ENCODE measurements around the gene CCDC7. TPM values are rescaled to one million over a fixed set of nuclear protein-coding genes. Genes with fewer than 3 reads are reported as not detected.
"Not testable (repeated sequence)": the region's sequence is repeated elsewhere in the genome, so short reads cannot be mapped to it uniquely, and the experiment has no call there.

CCDC7 gene
- total and polyA plus RNA-seq, 4 donors, result 3.5 to 84.1 (median 26.3) TPM

GRCh38 chr10:32605787-32606186, 159.8 kb downstream of the CCDC7 start:
- no peaks in the 10 kb centered on the region for H3K4me1 ChIP-seq (ENCODE audit: control insufficient read depth, insufficient read depth, low read length)
- H3K36me3 ChIP-seq (ENCODE audit: control insufficient read depth, insufficient read depth, low read length), result no peaks in the 10 kb centered on the region
- no peak for DNase-seq (ENCODE audit: low read depth in 4 of 6, low spot score in 6 of 6)
- no peaks in the 10 kb centered on the region for H3K27me3 ChIP-seq (ENCODE audit: control insufficient read depth, insufficient read depth, low read length)
- peaks cover 3% of the 10 kb centered on the region for H3K9me3 ChIP-seq (ENCODE audit: control insufficient read depth, insufficient read depth, low read length)
- H3K4me3 ChIP-seq (ENCODE audit: low read depth, low read length), result no peak overlapping the region
- H3K27ac ChIP-seq (ENCODE audit: low read depth, low read length), result no peak overlapping the region
- 47% methylated on average over 2 of the region's 2 CpGs for WGBS (ENCODE audit: insufficient coverage)

GRCh38 chr10:32610543-32610942, 164.6 kb downstream of the CCDC7 start:
- H3K4me1 ChIP-seq (ENCODE audit: control insufficient read depth, insufficient read depth, low read length); H3K36me3 ChIP-seq (ENCODE audit: control insufficient read depth, insufficient read depth, low read length); H3K9me3 ChIP-seq (ENCODE audit: control insufficient read depth, insufficient read depth, low read length); H3K27ac ChIP-seq (ENCODE audit: low read depth, low read length); H3K27me3 ChIP-seq (ENCODE audit: control insufficient read depth, insufficient read depth, low read length); DNase-seq (ENCODE audit: low read depth in 4 of 6, low spot score in 6 of 6); H3K4me3 ChIP-seq (ENCODE audit: low read depth, low read length): not testable (repeated sequence)
- WGBS (ENCODE audit: insufficient coverage), result no CpG with 5 or more reads among the region's 2 CpGs

- H3K27ac ChIP-seq (ENCODE audit: low read depth, low read length), result no peak overlapping the region
- WGBS (ENCODE audit: insufficient coverage), result no CpG with 5 or more reads among the region's 2 CpGs
- H3K9me3 ChIP-seq (ENCODE audit: control insufficient read depth, insufficient read depth, low read length), result peaks cover 4% of the 10 kb centered on the region
- no peak overlapping the region for H3K4me3 ChIP-seq (ENCODE audit: low read depth, low read length)
- DNase-seq (ENCODE audit: low read depth in 4 of 6, low spot score in 6 of 6), result no peak
- H3K4me1 ChIP-seq (ENCODE audit: control insufficient read depth, insufficient read depth, low read length), result no peaks in the 10 kb centered on the region
- no peaks in the 10 kb centered on the region for H3K36me3 ChIP-seq (ENCODE audit: control insufficient read depth, insufficient read depth, low read length)
- no peaks in the 10 kb centered on the region for H3K27me3 ChIP-seq (ENCODE audit: control insufficient read depth, insufficient read depth, low read length)
Measured at GRCh38 chr10:32616438-32616837, 170.5 kb downstream of the CCDC7 start.

- no peak overlapping the region for H3K4me3 ChIP-seq (ENCODE audit: low read depth, low read length)
- H3K27me3 ChIP-seq (ENCODE audit: control insufficient read depth, insufficient read depth, low read length), result no peaks in the 10 kb centered on the region
- no peak for DNase-seq (ENCODE audit: low read depth in 4 of 6, low spot score in 6 of 6)
- H3K9me3 ChIP-seq (ENCODE audit: control insufficient read depth, insufficient read depth, low read length), result peaks cover 2% of the 10 kb centered on the region
- H3K4me1 ChIP-seq (ENCODE audit: control insufficient read depth, insufficient read depth, low read length), result no peaks in the 10 kb centered on the region
- no peaks in the 10 kb centered on the region for H3K36me3 ChIP-seq (ENCODE audit: control insufficient read depth, insufficient read depth, low read length)
- no peak overlapping the region for H3K27ac ChIP-seq (ENCODE audit: low read depth, low read length)
Measured at GRCh38 chr10:32618482-32618881, 172.5 kb downstream of the CCDC7 start.

GRCh38 chr10:32621969-32622368, 176.0 kb downstream of the CCDC7 start:
- H3K4me3 ChIP-seq (ENCODE audit: low read depth, low read length), result no peak overlapping the region
- H3K9me3 ChIP-seq (ENCODE audit: control insufficient read depth, insufficient read depth, low read length), result peaks cover under 1% of the 10 kb centered on the region
- no peak for DNase-seq (ENCODE audit: low read depth in 4 of 6, low spot score in 6 of 6)
- H3K27me3 ChIP-seq (ENCODE audit: control insufficient read depth, insufficient read depth, low read length), result no peaks in the 10 kb centered on the region
- no CpG with 5 or more reads among the region's 1 CpG for WGBS (ENCODE audit: insufficient coverage)
- H3K4me1 ChIP-seq (ENCODE audit: control insufficient read depth, insufficient read depth, low read length), result no peaks in the 10 kb centered on the region
- H3K36me3 ChIP-seq (ENCODE audit: control insufficient read depth, insufficient read depth, low read length), result no peaks in the 10 kb centered on the region
- H3K27ac ChIP-seq (ENCODE audit: low read depth, low read length), result no peak overlapping the region

- peak in 1 of 6 donors; percentile 3 for DNase-seq (ENCODE audit: low read depth in 4 of 6, low spot score in 6 of 6)
- H3K27ac ChIP-seq (ENCODE audit: low read depth, low read length), result no peak overlapping the region
- peaks cover 2% of the 10 kb centered on the region for H3K9me3 ChIP-seq (ENCODE audit: control insufficient read depth, insufficient read depth, low read length)
- H3K27me3 ChIP-seq (ENCODE audit: control insufficient read depth, insufficient read depth, low read length), result no peaks in the 10 kb centered on the region
- H3K4me1 ChIP-seq (ENCODE audit: control insufficient read depth, insufficient read depth, low read length), result no peaks in the 10 kb centered on the region
- H3K4me3 ChIP-seq (ENCODE audit: low read depth, low read length), result no peak overlapping the region
- no peaks in the 10 kb centered on the region for H3K36me3 ChIP-seq (ENCODE audit: control insufficient read depth, insufficient read depth, low read length)
- WGBS (ENCODE audit: insufficient coverage), result no CpG with 5 or more reads among the region's 2 CpGs
Measured at GRCh38 chr10:32622409-32622808, 176.5 kb downstream of the CCDC7 start.

GRCh38 chr10:32627183-32627582, 181.2 kb downstream of the CCDC7 start:
- no peak overlapping the region for H3K4me3 ChIP-seq (ENCODE audit: low read depth, low read length)
- no CpG with 5 or more reads among the region's 1 CpG for WGBS (ENCODE audit: insufficient coverage)
- no peaks in the 10 kb centered on the region for H3K36me3 ChIP-seq (ENCODE audit: control insufficient read depth, insufficient read depth, low read length)
- DNase-seq (ENCODE audit: low read depth in 4 of 6, low spot score in 6 of 6), result no peak
- H3K27me3 ChIP-seq (ENCODE audit: control insufficient read depth, insufficient read depth, low read length), result no peaks in the 10 kb centered on the region
- H3K9me3 ChIP-seq (ENCODE audit: control insufficient read depth, insufficient read depth, low read length), result peaks cover 2% of the 10 kb centered on the region
- no peak overlapping the region for H3K27ac ChIP-seq (ENCODE audit: low read depth, low read length)
- no peaks in the 10 kb centered on the region for H3K4me1 ChIP-seq (ENCODE audit: control insufficient read depth, insufficient read depth, low read length)

GRCh38 chr10:32629910-32630309, 184.0 kb downstream of the CCDC7 start:
- Histone ChIP-seq H3K9me3 (ENCODE audit: control insufficient read depth, insufficient read depth, low read length) (peaks cover 2% of the 10 kb centered on the region), H3K4me3 (ENCODE audit: low read depth, low read length) (no peak overlapping the region), H3K36me3 (ENCODE audit: control insufficient read depth, insufficient read depth, low read length) (no peaks in the 10 kb centered on the region), H3K4me1 (ENCODE audit: control insufficient read depth, insufficient read depth, low read length) (no peaks in the 10 kb centered on the region), H3K27ac (ENCODE audit: low read depth, low read length) (no peak overlapping the region), H3K27me3 (ENCODE audit: control insufficient read depth, insufficient read depth, low read length) (no peaks in the 10 kb centered on the region)
- DNase-seq (ENCODE audit: low read depth in 4 of 6, low spot score in 6 of 6), result no peak

- Histone ChIP-seq H3K27me3 (ENCODE audit: control insufficient read depth, insufficient read depth, low read length) (no peaks in the 10 kb centered on the region), H3K9me3 (ENCODE audit: control insufficient read depth, insufficient read depth, low read length) (peaks cover 2% of the 10 kb centered on the region), H3K4me3 (ENCODE audit: low read depth, low read length) (no peak overlapping the region), H3K4me1 (ENCODE audit: control insufficient read depth, insufficient read depth, low read length) (no peaks in the 10 kb centered on the region), H3K27ac (ENCODE audit: low read depth, low read length) (no peak overlapping the region), H3K36me3 (ENCODE audit: control insufficient read depth, insufficient read depth, low read length) (no peaks in the 10 kb centered on the region)
- WGBS (ENCODE audit: insufficient coverage), result no CpG with 5 or more reads among the region's 1 CpG
- no peak for DNase-seq (ENCODE audit: low read depth in 4 of 6, low spot score in 6 of 6)
Measured at GRCh38 chr10:32646535-32646934, 200.6 kb downstream of the CCDC7 start.

GRCh38 chr10:32650246-32650655, 204.3 kb downstream of the CCDC7 start:
- Histone ChIP-seq H3K4me1 (ENCODE audit: control insufficient read depth, insufficient read depth, low read length) (no peaks in the 10 kb centered on the region), H3K4me3 (ENCODE audit: low read depth, low read length) (no peak overlapping the region), H3K36me3 (ENCODE audit: control insufficient read depth, insufficient read depth, low read length) (no peaks in the 10 kb centered on the region), H3K27ac (ENCODE audit: low read depth, low read length) (no peak overlapping the region), H3K27me3 (ENCODE audit: control insufficient read depth, insufficient read depth, low read length) (no peaks in the 10 kb centered on the region), H3K9me3 (ENCODE audit: control insufficient read depth, insufficient read depth, low read length) (peaks cover 4% of the 10 kb centered on the region)
- no peak for DNase-seq (ENCODE audit: low read depth in 4 of 6, low spot score in 6 of 6)
- WGBS (ENCODE audit: insufficient coverage), result no CpG with 5 or more reads among the region's 1 CpG

Measured in spinal cord (tissue), 10 donors.